WTC11 (cell line): ENCODE results near the gene PACS1. TPM values are rescaled to one million over a fixed set of nuclear protein-coding genes. Genes with fewer than 3 reads are reported as not detected.
A peak's percentile ranks its signal among the peaks of the same experiment; 100 is the strongest.

ENCODE experiments used
- ATAC-seq: fragments of 200-7000 bp; cut with Tn5 transposase; 2 replicates; pipeline ENCODE4 v1.10.0; 2021; ENCODE audit warnings: mild to moderate bottlenecking, moderate library complexity
- CTCF ChIA-PET: fragments of 300-600 bp; sonication (Branson Sonifier 250); formaldehyde crosslinking; loops from one replicate; lab custom pipeline; 2021; ENCODE audit warnings: antibody characterized with exemption; lab: Charles Lee
- POLR2A ChIA-PET: fragments of 350-600 bp; sonication (Branson Sonifier 250); formaldehyde crosslinking; loops from one replicate; lab custom pipeline; 2021; ENCODE audit warnings: antibody characterized with exemption; lab: Charles Lee
- DNase-seq: peaks from one replicate; pipeline ENCODE4 v3.0.0; 2021; ENCODE audit warnings: low spot score
- H3K27ac Mint-ChIP-seq: 2 replicates; pipeline ENCODE4 v1.8.0; 2021; ENCODE audit warnings: mixed read lengths
- H3K27me3 Mint-ChIP-seq: 2 replicates; pipeline ENCODE4 v1.8.0; 2021; ENCODE audit warnings: low read depth, mild to moderate bottlenecking, moderate library complexity, mixed read lengths
- H3K36me3 Mint-ChIP-seq: 2 replicates; pipeline ENCODE4 v1.8.0; 2021; ENCODE audit warnings: mixed read lengths
- H3K4me1 Mint-ChIP-seq: 2 replicates; pipeline ENCODE4 v1.8.0; 2022; ENCODE audit warnings: mixed read lengths
- H3K4me3 Mint-ChIP-seq: 2 replicates; pipeline ENCODE4 v1.8.0; 2021; ENCODE audit warnings: mild to moderate bottlenecking, moderate library complexity, mixed read lengths
- H3K9me3 Mint-ChIP-seq: 2 replicates; pipeline ENCODE4 v1.8.0; 2021; ENCODE audit warnings: mixed read lengths
- AFF4 ChIP-seq: sonication (generic); formaldehyde crosslinking; IDR thresholded peaks from 2 replicates; pipeline ENCODE4 v1.8.1; 2023; ENCODE audit warnings: mild to moderate bottlenecking, missing genetic modification reagents, borderline replicate concordance
- CBFB ChIP-seq: sonication (generic); formaldehyde crosslinking; IDR thresholded peaks from 2 replicates; pipeline ENCODE4 v1.8.1; 2022; ENCODE audit warnings: mild to moderate bottlenecking, low read depth, missing genetic modification reagents
- FOXJ3 ChIP-seq: sonication (generic); formaldehyde crosslinking; IDR thresholded peaks from 2 replicates; pipeline ENCODE4 v1.9.0; 2021; ENCODE audit warnings: missing genetic modification reagents, mild to moderate bottlenecking, borderline replicate concordance
- FOXP1 ChIP-seq: sonication (generic); formaldehyde crosslinking; IDR thresholded peaks from 2 replicates; pipeline ENCODE4 v1.8.0; 2022; ENCODE audit warnings: missing genetic modification reagents, mild to moderate bottlenecking, moderate library complexity, borderline replicate concordance
- MXD4 ChIP-seq: fragments of 250-450 bp; sonication (Bioruptor Pico); IDR thresholded peaks from 2 replicates; pipeline ENCODE4 v1.8.0; 2021; ENCODE audit warnings: mild to moderate bottlenecking, moderate library complexity, borderline replicate concordance
- OVOL2 ChIP-seq: fragments of 250-450 bp; sonication (Bioruptor Pico); IDR thresholded peaks from 2 replicates; pipeline ENCODE4 v1.9.0; 2021; ENCODE audit warnings: mild to moderate bottlenecking, borderline replicate concordance
- SMAD4 ChIP-seq: sonication (generic); formaldehyde crosslinking; IDR thresholded peaks from 2 replicates; pipeline ENCODE4 v1.8.0; 2022; ENCODE audit warnings: mild to moderate bottlenecking, missing genetic modification reagents
- SOX15 ChIP-seq: fragments of 250-450 bp; sonication (Bioruptor Pico); IDR thresholded peaks from 2 replicates; pipeline ENCODE4 v1.9.0; 2021; ENCODE audit warnings: mild to moderate bottlenecking
- USF2 ChIP-seq: sonication (generic); formaldehyde crosslinking; IDR thresholded peaks from 2 replicates; pipeline ENCODE4 v1.8.1; 2023; ENCODE audit warnings: mild to moderate bottlenecking, missing genetic modification reagents, moderate library complexity
- ZNF423 ChIP-seq: fragments of 250-450 bp; sonication (Bioruptor Pico); IDR thresholded peaks from 2 replicates; pipeline ENCODE4 v2.1.2; 2022; ENCODE audit warnings: mild to moderate bottlenecking, moderate library complexity
- ZNF512 ChIP-seq: sonication (generic); formaldehyde crosslinking; IDR thresholded peaks from 2 replicates; pipeline ENCODE4 v1.8.1; 2022; ENCODE audit warnings: missing genetic modification reagents, borderline replicate concordance
- ZNF671 ChIP-seq: fragments of 250-450 bp; sonication (Bioruptor Pico); IDR thresholded peaks from 2 replicates; pipeline ENCODE4 v1.8.0; 2021; ENCODE audit warnings: mild to moderate bottlenecking
- ZSCAN18 ChIP-seq: fragments of 250-450 bp; sonication (Bioruptor Pico); IDR thresholded peaks from 2 replicates; pipeline ENCODE4 v2.1.2; 2022; ENCODE audit warnings: mild to moderate bottlenecking, moderate library complexity
- total RNA-seq: library from RNA; stranded (reverse); gene quantifications from 3 replicates; pipeline ENCODE4 v1.2.3, GENCODE V29; 2021
- TF ChIP-seq, protein P1 (sequence below): fragments of 200-600 bp; IDR thresholded peaks from 2 replicates; pipeline ENCODE4 v1.8.0; 2022; ENCODE audit warnings: antibody characterized with exemption
- TF ChIP-seq, protein P2 (sequence below): sonication (generic); formaldehyde crosslinking; IDR thresholded peaks from 2 replicates; pipeline ENCODE4 v1.8.1; 2023; ENCODE audit warnings: mild to moderate bottlenecking, moderate library complexity, missing genetic modification reagents
- TF ChIP-seq, protein P3 (sequence below): sonication (generic); formaldehyde crosslinking; IDR thresholded peaks from 2 replicates; pipeline ENCODE4 v1.8.0; 2022; ENCODE audit warnings: mild to moderate bottlenecking, missing genetic modification reagents
- TF ChIP-seq, protein P4 (sequence below): sonication (generic); formaldehyde crosslinking; IDR thresholded peaks from 2 replicates; pipeline ENCODE4 v1.8.0; 2023; ENCODE audit warnings: missing genetic modification reagents
- TF ChIP-seq, protein P5 (sequence below): sonication (generic); formaldehyde crosslinking; IDR thresholded peaks from 2 replicates; pipeline ENCODE4 v1.8.1; 2022; ENCODE audit warnings: mild to moderate bottlenecking, moderate library complexity, missing genetic modification reagents
- TF ChIP-seq, protein P6 (sequence below): sonication (generic); formaldehyde crosslinking; IDR thresholded peaks from 2 replicates; pipeline ENCODE4 v1.8.1; 2023; ENCODE audit warnings: mild to moderate bottlenecking, missing genetic modification reagents
- TF ChIP-seq, protein P7 (sequence below): sonication (generic); formaldehyde crosslinking; IDR thresholded peaks from 2 replicates; pipeline ENCODE4 v1.8.0; 2022; ENCODE audit warnings: mild to moderate bottlenecking, missing genetic modification reagents

PACS1 gene
- total RNA-seq, 1 experiment from 2014 or later, result 34.8 TPM

GRCh38 chr11:66222358-66223149, 152.5 kb downstream of the PACS1 start:
- Mint-ChIP-seq H3K4me3 (no peak overlapping the region), H3K36me3 (no peaks in the 10 kb centered on the region), H3K4me1 (peaks cover 8% of the 10 kb centered on the region), H3K27me3 (no peaks in the 10 kb centered on the region), H3K27ac (peak overlapping the region; percentile 58), H3K9me3 (no peaks in the 10 kb centered on the region)
- peak; percentile 94 for DNase-seq
- CTCF ChIA-PET, result interaction anchor here (0.6 to 3.0 kb wide), 59 partner anchors 9 to 1651 kb away, joined by 3 to 36 read pairs (median 4); partner anchors contain the start of genes CD248, CNIH2, MRPL11 and RAB1B
- peak; percentile 96 for ATAC-seq
- POLR2A ChIA-PET, result interaction anchor here (0.5 to 1.1 kb wide), 5 partner anchors 9 to 170 kb away, joined by 3 to 5 read pairs (median 4); partner anchors contain the start of gene SF3B2
- TF ChIP-seq OVOL2 (CRISPR knock-in tag), result no peak
- TF ChIP-seq USF2 (CRISPR knock-in tag), result peak; percentile 95
- TF ChIP-seq SMAD4 (CRISPR knock-in tag), result no peak
- TF ChIP-seq, protein P1, sequence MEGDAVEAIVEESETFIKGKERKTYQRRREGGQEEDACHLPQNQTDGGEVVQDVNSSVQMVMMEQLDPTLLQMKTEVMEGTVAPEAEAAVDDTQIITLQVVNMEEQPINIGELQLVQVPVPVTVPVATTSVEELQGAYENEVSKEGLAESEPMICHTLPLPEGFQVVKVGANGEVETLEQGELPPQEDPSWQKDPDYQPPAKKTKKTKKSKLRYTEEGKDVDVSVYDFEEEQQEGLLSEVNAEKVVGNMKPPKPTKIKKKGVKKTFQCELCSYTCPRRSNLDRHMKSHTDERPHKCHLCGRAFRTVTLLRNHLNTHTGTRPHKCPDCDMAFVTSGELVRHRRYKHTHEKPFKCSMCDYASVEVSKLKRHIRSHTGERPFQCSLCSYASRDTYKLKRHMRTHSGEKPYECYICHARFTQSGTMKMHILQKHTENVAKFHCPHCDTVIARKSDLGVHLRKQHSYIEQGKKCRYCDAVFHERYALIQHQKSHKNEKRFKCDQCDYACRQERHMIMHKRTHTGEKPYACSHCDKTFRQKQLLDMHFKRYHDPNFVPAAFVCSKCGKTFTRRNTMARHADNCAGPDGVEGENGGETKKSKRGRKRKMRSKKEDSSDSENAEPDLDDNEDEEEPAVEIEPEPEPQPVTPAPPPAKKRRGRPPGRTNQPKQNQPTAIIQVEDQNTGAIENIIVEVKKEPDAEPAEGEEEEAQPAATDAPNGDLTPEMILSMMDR, result peak; percentile 100
- TF ChIP-seq ZNF671 (CRISPR knock-in tag), result no peak
- TF ChIP-seq MXD4, result no peak
- no peak for TF ChIP-seq ZNF512 (CRISPR knock-in tag)
- TF ChIP-seq AFF4 (CRISPR knock-in tag), result no peak
- TF ChIP-seq CBFB (CRISPR knock-in tag), result no peak
- TF ChIP-seq, protein P2, sequence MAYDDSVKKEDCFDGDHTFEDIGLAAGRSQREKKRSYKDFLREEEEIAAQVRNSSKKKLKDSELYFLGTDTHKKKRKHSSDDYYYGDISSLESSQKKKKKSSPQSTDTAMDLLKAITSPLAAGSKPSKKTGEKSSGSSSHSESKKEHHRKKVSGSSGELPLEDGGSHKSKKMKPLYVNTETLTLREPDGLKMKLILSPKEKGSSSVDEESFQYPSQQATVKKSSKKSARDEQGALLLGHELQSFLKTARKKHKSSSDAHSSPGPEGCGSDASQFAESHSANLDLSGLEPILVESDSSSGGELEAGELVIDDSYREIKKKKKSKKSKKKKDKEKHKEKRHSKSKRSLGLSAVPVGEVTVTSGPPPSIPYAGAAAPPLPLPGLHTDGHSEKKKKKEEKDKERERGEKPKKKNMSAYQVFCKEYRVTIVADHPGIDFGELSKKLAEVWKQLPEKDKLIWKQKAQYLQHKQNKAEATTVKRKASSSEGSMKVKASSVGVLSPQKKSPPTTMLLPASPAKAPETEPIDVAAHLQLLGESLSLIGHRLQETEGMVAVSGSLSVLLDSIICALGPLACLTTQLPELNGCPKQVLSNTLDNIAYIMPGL (CRISPR knock-in tag), result 0 out of 2 replicates have a peak, but pooled peaks have one; percentile 75
- TF ChIP-seq ZNF423 (CRISPR knock-in tag), result no peak
- no peak for TF ChIP-seq FOXJ3 (CRISPR knock-in tag)
- TF ChIP-seq, protein P3, sequence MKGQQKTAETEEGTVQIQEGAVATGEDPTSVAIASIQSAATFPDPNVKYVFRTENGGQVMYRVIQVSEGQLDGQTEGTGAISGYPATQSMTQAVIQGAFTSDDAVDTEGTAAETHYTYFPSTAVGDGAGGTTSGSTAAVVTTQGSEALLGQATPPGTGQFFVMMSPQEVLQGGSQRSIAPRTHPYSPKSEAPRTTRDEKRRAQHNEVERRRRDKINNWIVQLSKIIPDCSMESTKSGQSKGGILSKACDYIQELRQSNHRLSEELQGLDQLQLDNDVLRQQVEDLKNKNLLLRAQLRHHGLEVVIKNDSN (CRISPR knock-in tag), result peak; percentile 93
- TF ChIP-seq, protein P4, sequence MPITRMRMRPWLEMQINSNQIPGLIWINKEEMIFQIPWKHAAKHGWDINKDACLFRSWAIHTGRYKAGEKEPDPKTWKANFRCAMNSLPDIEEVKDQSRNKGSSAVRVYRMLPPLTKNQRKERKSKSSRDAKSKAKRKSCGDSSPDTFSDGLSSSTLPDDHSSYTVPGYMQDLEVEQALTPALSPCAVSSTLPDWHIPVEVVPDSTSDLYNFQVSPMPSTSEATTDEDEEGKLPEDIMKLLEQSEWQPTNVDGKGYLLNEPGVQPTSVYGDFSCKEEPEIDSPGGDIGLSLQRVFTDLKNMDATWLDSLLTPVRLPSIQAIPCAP, result no peak
- no peak for TF ChIP-seq ZSCAN18
- TF ChIP-seq, protein P5, sequence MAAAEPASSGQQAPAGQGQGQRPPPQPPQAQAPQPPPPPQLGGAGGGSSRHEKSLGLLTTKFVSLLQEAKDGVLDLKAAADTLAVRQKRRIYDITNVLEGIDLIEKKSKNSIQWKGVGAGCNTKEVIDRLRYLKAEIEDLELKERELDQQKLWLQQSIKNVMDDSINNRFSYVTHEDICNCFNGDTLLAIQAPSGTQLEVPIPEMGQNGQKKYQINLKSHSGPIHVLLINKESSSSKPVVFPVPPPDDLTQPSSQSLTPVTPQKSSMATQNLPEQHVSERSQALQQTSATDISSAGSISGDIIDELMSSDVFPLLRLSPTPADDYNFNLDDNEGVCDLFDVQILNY (CRISPR knock-in tag), result no peak
- TF ChIP-seq FOXP1 (CRISPR knock-in tag), result no peak
- TF ChIP-seq, protein P6, sequence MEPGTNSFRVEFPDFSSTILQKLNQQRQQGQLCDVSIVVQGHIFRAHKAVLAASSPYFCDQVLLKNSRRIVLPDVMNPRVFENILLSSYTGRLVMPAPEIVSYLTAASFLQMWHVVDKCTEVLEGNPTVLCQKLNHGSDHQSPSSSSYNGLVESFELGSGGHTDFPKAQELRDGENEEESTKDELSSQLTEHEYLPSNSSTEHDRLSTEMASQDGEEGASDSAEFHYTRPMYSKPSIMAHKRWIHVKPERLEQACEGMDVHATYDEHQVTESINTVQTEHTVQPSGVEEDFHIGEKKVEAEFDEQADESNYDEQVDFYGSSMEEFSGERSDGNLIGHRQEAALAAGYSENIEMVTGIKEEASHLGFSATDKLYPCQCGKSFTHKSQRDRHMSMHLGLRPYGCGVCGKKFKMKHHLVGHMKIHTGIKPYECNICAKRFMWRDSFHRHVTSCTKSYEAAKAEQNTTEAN (CRISPR knock-in tag), result no peak
- TF ChIP-seq SOX15 (CRISPR knock-in tag), result no peak
- TF ChIP-seq, protein P7, sequence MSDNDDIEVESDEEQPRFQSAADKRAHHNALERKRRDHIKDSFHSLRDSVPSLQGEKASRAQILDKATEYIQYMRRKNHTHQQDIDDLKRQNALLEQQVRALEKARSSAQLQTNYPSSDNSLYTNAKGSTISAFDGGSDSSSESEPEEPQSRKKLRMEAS, result no peak
